Activated CD8-positive, alpha-beta memory T cell treated with anti-CD3 and anti-CD28 coated beads for 24 hours (primary cell): ENCODE measurements around the gene DDX1.
"Not testable (repeated sequence)": the region's sequence is repeated elsewhere in the genome, so short reads cannot be mapped to it uniquely, and the experiment has no call there.

Experiments used
- DNase-seq: peaks from one replicate; pipeline ENCODE4 v3.0.0-alpha.2; 2020

DDX1 gene

GRCh38 chr2:15618449-15618855 is 26.8 kb downstream of the DDX1 start:
- DNase-seq = no peak

- DNase-seq = no peak
Observed at GRCh38 chr2:15619076-15619475, 27.4 kb downstream of the DDX1 start.

- no peak for DNase-seq
Observed at GRCh38 chr2:15619510-15619909, 27.8 kb downstream of the DDX1 start.

GRCh38 chr2:15619938-15620337 is 28.3 kb downstream of the DDX1 start:
- DNase-seq = no peak

GRCh38 chr2:15620340-15620739 is 28.7 kb downstream of the DDX1 start:
- DNase-seq = no peak

GRCh38 chr2:15620857-15621471 is 29.3 kb downstream of the DDX1 start:
- no peak for DNase-seq

GRCh38 chr2:15621472-15621870 is 29.8 kb downstream of the DDX1 start:
- DNase-seq = not testable (repeated sequence)

DNA sequence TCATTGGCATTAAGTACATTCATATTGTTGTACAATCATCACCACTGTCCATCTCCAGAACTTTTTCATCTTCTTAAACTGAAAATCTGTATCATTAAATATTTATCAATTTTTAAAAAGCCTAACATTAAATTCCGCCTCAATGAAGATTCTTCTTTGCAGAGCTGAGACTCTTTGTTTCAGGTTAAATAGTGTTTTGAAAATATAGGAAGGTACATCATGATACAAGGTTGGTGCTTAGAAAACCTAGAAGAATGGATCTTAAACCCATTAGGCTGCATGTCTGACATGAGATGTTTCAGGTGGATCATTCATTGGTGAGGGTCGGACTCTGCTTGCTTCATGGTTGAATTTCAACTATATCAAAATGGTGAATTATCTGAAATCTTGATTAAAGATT is 30.5 kb downstream of the DDX1 start:
- DNase-seq = no peak

GRCh38 chr2:15622614-15623480 is 31.2 kb downstream of the DDX1 start:
- no peak for DNase-seq

- no peak for DNase-seq
Observed at GRCh38 chr2:15623481-15623796, 31.8 kb downstream of the DDX1 start.

DNA sequence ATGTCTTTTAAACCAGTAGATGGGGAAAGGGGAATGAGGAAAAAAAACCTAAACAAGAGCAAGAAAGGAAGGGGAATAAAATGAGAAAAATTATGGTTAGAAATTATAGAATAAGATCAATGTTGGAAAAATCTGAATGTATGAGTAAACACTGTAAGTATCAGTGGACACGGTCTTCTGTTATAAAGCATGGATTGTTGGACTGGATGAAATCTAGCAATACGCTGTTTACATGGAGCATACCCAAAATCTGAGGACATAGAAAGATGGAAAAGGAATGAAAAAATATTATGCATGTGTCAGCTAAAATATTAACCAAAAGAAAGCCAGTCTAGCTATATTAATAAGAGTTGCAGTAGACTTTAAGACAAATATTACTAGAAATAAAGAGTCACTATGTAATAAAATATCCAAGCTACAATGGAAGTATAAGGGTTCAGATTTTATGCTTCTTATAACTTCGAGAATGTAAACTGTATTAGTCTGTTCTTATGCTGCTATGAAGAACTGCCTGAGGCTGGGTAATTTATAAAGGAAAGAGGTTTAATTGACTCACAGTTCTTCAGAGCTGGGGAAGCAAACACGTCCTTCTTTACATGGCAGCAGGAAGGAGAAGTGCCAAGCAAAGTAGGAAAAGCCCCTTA is 32.4 kb downstream of the DDX1 start:
- DNase-seq = no peak

GRCh38 chr2:15624903-15625302 is 33.2 kb downstream of the DDX1 start:
- DNase-seq = no peak

DNA sequence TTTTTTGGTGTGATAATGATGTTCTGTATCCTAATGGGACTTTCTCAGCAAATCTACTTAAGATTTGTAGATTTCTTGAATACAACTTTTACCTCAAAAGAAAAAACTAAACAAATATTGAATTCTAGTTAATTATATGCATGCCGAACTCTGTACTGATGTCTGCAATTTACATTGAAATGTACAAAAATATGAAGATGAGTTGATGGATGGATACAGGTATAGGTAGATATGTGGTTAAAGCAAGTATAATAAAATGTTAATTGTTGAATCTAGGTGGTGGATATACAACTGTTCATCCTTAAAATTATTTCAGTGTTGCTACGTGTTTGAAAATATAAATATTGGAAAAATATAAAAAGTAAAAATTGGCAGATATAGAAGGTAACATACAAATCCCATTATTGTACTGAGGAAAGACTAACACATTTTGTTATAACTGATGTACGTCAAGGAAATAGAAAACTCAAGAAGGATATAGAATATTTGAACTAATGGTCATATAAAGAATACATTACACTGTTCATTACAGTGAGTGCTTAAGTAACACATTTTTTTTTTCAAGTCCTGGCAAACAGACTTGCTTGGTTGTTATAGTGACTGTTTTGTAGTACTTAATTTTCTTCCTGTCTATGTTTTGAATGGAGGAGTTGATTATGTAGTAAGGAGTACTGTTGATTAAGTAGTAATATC is 33.8 kb downstream of the DDX1 start:
- DNase-seq = no peak

GRCh38 chr2:15626126-15626525 is 34.5 kb downstream of the DDX1 start:
- DNase-seq = no peak

DNA sequence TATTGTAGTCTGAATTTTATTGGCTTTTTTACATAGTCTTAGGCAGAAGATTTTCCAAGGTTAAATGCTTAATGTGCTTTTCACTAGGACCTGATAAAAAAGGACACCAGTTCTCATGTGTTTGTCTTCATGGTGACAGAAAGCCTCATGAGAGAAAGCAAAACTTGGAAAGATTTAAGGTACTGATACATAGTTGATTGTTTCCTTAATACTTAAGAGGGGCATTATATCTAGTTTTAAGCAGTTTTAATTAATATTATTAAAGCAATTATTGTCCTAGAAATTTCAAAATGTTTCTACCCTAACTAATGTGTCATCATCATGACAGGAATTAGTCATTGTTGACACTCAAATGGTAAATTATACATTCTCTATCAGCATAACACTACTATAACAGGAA is 35.3 kb downstream of the DDX1 start:
- no peak for DNase-seq

DNA sequence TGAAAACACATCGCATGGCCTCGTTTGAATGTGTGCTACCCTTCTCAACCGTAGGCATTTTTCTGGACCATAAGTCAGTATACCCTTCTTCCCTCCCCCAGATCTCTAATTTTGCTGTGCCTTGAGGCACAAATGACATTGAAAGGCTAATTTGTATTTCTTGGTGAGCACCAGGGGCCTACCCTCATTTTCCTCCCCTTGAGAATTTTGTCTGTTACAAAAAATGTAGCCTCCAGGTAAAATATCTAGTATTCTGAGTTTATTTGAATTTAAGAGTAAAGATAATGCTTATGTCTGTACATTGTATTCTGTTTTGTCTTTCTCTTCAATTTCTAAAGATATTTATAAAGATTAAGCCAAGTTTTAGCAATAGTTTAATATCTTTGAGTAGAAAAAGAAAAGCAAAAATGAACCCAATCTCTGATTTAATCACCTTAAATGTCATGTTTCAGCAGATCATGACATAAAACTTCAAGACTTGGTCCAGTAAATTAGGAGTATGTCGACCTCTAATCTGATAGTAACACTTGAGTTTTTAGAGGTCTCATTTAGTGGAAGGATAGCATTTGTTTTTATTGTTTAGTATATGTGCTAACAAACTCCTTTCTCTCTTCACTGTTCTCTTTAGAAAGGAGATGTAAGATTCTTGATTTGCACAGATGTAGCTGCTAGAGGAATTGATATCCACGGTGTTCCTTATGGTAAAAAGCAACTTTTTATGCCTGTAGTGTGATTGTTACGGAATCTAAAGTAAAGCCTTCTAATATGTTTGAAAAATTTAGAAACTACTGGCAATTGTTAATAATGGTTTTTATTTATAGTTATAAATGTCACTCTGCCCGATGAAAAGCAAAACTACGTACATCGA is 36.4 kb downstream of the DDX1 start:
- no peak for DNase-seq

GRCh38 chr2:15628899-15629855 is 37.5 kb downstream of the DDX1 start:
- no peak for DNase-seq

DNA sequence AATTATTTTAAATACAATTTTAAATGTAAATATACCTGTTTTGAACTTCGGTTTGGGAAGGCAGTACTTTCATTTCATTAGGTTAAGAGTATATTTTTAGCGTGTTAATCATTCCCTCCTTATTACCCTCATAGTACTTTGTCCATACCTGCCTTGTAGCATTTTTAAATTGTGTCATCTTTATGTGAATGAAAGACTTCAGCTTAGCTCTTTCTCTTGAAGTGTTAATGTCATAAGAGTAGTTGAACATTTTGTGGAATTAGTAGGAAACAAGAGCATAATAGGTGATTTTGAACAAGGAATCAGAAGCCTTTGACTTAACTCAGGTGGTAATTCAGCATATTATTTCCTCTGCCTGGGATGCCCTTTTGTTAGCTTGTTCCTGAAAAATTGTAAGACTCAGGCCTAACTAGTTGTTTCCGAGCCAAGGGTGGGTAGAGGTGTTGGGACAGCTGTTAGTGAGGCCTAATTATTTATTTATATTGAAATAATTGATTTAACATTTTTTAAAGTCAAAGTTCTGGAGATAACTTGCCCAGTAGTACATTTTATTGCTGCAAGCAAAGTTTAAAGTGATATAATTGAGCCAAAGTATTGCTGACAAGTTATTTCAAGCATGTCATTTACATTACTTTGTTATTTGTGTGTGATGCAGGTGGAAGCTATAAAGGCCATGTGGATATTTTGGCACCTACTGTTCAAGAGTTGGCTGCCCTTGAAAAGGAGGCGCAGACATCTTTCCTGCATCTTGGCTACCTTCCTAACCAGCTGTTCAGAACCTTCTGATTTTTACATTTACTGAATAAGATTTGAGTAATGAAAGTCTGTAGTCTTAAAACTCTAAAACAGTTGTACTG is 38.7 kb downstream of the DDX1 start:
- no peak for DNase-seq

DNA sequence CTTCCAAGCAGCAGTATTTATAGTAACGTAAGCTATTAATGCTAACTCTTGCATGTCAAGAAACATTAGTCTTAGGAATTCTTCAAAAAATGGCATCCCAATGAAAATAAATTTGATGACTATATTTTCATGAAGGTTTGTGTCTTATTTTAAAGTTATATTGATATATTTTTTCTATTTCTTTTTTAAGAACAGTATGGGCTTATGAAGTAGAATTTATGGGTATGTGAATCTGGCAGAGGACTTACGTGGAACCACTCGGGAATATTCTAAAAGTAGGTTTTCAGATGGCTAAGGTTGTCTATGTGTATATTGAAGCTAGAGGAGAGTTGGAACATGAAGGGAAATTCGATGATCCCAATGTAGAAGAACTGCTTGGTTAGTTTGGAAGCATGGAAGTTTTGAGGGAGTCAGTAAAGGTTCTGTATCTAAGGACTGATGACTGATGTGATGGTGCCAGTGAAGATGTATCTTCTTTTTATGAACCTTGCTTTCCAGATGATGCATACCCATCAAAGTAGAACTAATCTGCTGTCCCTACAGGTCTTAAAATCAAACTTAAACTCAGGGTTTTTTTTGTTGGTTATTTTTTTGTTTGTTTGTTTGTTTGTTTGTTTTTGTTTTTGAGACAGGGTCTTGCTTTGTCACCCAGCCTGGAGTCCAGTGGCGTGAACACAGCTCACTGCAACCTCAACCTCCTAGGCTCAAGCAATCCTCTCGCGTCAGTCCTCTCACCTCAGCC is 39.5 kb downstream of the DDX1 start:
- no peak for DNase-seq

DNA sequence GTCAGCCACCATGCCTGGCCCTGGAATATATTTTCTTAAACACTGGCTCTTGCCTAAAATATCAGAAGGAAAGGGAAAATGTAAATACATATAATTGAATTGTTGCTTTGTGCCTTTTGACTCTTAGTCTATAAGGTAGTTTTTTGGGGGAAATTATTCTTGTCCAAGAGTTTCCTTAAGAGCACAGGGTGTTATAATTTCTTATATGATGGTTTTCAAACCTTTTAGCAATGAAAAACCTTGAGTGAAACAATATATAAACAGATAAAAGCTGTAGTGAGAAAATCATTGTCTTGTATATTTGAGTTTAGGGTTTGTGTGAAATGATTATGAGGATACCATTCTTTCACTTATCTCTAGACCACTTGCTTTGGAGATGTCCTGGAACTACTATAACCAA is 40.2 kb downstream of the DDX1 start:
- no peak for DNase-seq
